ENCODE results near the gene PDE4B. TPM values are rescaled to one million over a fixed set of nuclear protein-coding genes. Genes with fewer than 3 reads are reported as not detected.

Gene PDE4B
- total and polyA plus RNA-seq, 2 of the 13 experiments (the other 11 are each of a cell fraction or from before 2014, with no cell fraction given), result not detected

DNA sequence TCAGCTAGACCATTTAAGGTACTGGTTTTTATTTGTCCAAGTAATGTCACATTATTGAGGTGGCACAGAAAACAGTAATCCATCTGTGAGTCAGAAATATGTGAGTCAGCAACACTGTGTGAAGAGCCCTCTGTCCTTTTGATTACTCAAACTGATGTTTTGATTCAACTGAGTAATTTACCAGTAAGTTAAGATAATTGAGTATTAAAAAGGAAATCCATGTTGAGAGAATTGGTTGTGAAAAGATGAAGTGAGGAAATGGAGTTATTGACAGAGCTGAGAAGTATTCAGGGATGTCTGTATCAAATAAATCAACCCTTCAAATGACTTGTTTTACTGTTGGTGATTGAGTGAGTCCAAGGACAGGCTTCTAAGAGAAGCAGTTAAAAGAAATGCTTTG lies 438.5 kb downstream of the PDE4B start:
- no peak overlapping the region for H3K4me2 ChIP-seq (ENCODE audit: low read depth, low read length)
- H3K4me1 ChIP-seq (ENCODE audit: insufficient read depth, low read length), result no peaks in the 10 kb centered on the region
- H3K79me2 ChIP-seq (ENCODE audit: insufficient read depth, low read length), result no peaks in the 10 kb centered on the region
- POLR2A ChIA-PET, result no interaction called here
- intact Hi-C loops (cut with micrococcal nuclease; ENCODE audit: unreplicated experiment), result no loop called here
- DNase-seq (ENCODE audit: low spot score), result no peak
- H3K4me3 ChIP-seq (replicated peaks in 1 of 3; ENCODE audit: insufficient read depth in 1 of 3, low read depth in 2 of 3, low read length in 3 of 3), result no peak overlapping the region
- no peak overlapping the region for H2AFZ ChIP-seq (ENCODE audit: low read length)
- FAIRE-seq, result no peak
- H3K27ac ChIP-seq (ENCODE audit: extremely low read length, insufficient read depth, low read length), result no peak overlapping the region
- H3K27me3 ChIP-seq (ENCODE audit: control insufficient read depth in 1 of 2, insufficient read depth in 2 of 2, low read length in 2 of 2), result no peaks in the 10 kb centered on the region
- BruUV-seq (replicated peaks), result no TSS peak
- H3K9ac ChIP-seq (ENCODE audit: insufficient read depth, low read depth, low read length), result no peak overlapping the region
- in situ Hi-C loops (cut with HindIII; ENCODE audit: extremely low pct_ligation_motif_present, low pct_unique_long_range_greater_than_20kb), result no loop called here
- no peaks in the 10 kb centered on the region for H3K9me3 ChIP-seq (ENCODE audit: low read length)
- H3K36me3 ChIP-seq (replicated peaks in 1 of 2; ENCODE audit: control insufficient read depth in 1 of 2, insufficient read depth in 2 of 2, low read length in 2 of 2), result no peaks in the 10 kb centered on the region
- H4K20me1 ChIP-seq (ENCODE audit: insufficient read depth, low read length), result no peaks in the 10 kb centered on the region
- CTCF ChIA-PET (ENCODE audit: low intra/inter-chr PET ratio, low total read pairs), result no interaction called here
- TF ChIP-seq ZMYM3 (CRISPR knock-in tag; IDR thresholded peaks at IDR 0.05), result no peak
- TF ChIP-seq ZNF367 (CRISPR knock-in tag; IDR thresholded peaks at IDR 0.05; ENCODE audit: borderline replicate concordance), result no peak
- TF ChIP-seq, protein P1, sequence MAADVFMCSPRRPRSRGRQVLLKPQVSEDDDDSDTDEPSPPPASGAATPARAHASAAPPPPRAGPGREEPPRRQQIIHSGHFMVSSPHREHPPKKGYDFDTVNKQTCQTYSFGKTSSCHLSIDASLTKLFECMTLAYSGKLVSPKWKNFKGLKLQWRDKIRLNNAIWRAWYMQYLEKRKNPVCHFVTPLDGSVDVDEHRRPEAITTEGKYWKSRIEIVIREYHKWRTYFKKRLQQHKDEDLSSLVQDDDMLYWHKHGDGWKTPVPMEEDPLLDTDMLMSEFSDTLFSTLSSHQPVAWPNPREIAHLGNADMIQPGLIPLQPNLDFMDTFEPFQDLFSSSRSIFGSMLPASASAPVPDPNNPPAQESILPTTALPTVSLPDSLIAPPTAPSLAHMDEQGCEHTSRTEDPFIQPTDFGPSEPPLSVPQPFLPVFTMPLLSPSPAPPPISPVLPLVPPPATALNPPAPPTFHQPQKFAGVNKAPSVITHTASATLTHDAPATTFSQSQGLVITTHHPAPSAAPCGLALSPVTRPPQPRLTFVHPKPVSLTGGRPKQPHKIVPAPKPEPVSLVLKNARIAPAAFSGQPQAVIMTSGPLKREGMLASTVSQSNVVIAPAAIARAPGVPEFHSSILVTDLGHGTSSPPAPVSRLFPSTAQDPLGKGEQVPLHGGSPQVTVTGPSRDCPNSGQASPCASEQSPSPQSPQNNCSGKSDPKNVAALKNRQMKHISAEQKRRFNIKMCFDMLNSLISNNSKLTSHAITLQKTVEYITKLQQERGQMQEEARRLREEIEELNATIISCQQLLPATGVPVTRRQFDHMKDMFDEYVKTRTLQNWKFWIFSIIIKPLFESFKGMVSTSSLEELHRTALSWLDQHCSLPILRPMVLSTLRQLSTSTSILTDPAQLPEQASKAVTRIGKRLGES (CRISPR knock-in tag; IDR thresholded peaks at IDR 0.05; ENCODE audit: borderline replicate concordance), result no peak
- TF ChIP-seq MXD4 (CRISPR knock-in tag; IDR thresholded peaks at IDR 0.05), result no peak
- TF ChIP-seq ZNF432 (CRISPR knock-in tag; IDR thresholded peaks at IDR 0.05; ENCODE audit: borderline replicate concordance), result no peak
- TF ChIP-seq CBFB (CRISPR knock-in tag; IDR thresholded peaks at IDR 0.05), result no peak
- no peak for TF ChIP-seq ZIK1 (CRISPR knock-in tag; IDR thresholded peaks at IDR 0.05; ENCODE audit: borderline replicate concordance, low read depth)
- no peak for TF ChIP-seq MIER3 (CRISPR knock-in tag; IDR thresholded peaks at IDR 0.05; ENCODE audit: borderline replicate concordance)
- no peak for TF ChIP-seq ZSCAN21 (CRISPR knock-in tag; IDR thresholded peaks at IDR 0.05; ENCODE audit: borderline replicate concordance)
- no peak for TF ChIP-seq MAFG (CRISPR knock-in tag; IDR thresholded peaks at IDR 0.05)
- no peak for TF ChIP-seq ZNF563 (CRISPR knock-in tag; IDR thresholded peaks at IDR 0.05)
- no peak for TF ChIP-seq MED13 (CRISPR knock-in tag; IDR thresholded peaks at IDR 0.05)
- no peak for TF ChIP-seq MIXL1 (CRISPR knock-in tag; IDR thresholded peaks at IDR 0.05)
- TF ChIP-seq ZNF503 (CRISPR knock-in tag; IDR thresholded peaks at IDR 0.05), result no peak
- no peak for TF ChIP-seq MTA3 (CRISPR knock-in tag; IDR thresholded peaks at IDR 0.05)
- TF ChIP-seq HDAC2 (CRISPR knock-in tag; IDR thresholded peaks at IDR 0.05), result no peak
- no peak for TF ChIP-seq IRF9 (CRISPR knock-in tag; IDR thresholded peaks at IDR 0.05; ENCODE audit: borderline replicate concordance)
- TF ChIP-seq EED (CRISPR knock-in tag; IDR thresholded peaks at IDR 0.05), result no peak
- no peak for ATAC-seq

Data from HepG2 (cell line).